HEK293 (cell line): ENCODE data around the gene CCDC74A.
"Not testable (repeated sequence)": the region's sequence is repeated elsewhere in the genome, so short reads cannot be mapped to it uniquely, and the experiment has no call there.

Experiments used
- CTCF ChIA-PET: fragments of 350-600 bp; formaldehyde crosslinking; extraction: SDS; loops from one replicate; lab custom pipeline; 2021; ENCODE audit warnings: antibody characterized with exemption; lab: Yijun Ruan, JAX
- POLR2A ChIA-PET: fragments of 300-600 bp; formaldehyde crosslinking; extraction: SDS; loops from one replicate; lab custom pipeline; 2020; ENCODE audit warnings: antibody characterized with exemption, inconsistent platforms; lab: Yijun Ruan, JAX
- H3K27ac ChIP-seq: fragments of 200-500 bp; sonication (Bioruptor generic); 2 replicates; pipeline ENCODE4 v1.5.1; 2014; ENCODE audit warnings: low read depth, low read length, control low read depth, inconsistent platforms; ENCODE audit errors: extremely low read depth
- H3K36me3 ChIP-seq, 2 experiments: fragments of 200-500 bp in 1 of 2; sonication (Bioruptor generic) in 1 of 2; 1 replicate in 1 of 2; 2 replicates in 1 of 2; pipeline ENCODE4 v1.5.1; 2014 to 2017; ENCODE audit warnings: inconsistent platforms in 2 of 2, low read length in 2 of 2; ENCODE audit not compliant: control insufficient read depth in 2 of 2, insufficient read depth in 1 of 2
- H3K4me1 ChIP-seq: fragments of 200-500 bp; sonication (Bioruptor generic); 2 replicates; pipeline ENCODE4 v1.5.1; 2014; ENCODE audit warnings: mild to moderate bottlenecking, low read length, inconsistent platforms; ENCODE audit not compliant: control insufficient read depth, insufficient read depth
- H3K4me3 ChIP-seq: 2 replicates; pipeline ENCODE4 v1.5.1; 2011; ENCODE audit warnings: low read depth, mild to moderate bottlenecking, control low read depth, low read length, moderate library complexity
- H3K9me3 ChIP-seq: fragments of 200-500 bp; sonication (Bioruptor generic); 2 replicates; pipeline ENCODE4 v1.5.1; 2014; ENCODE audit warnings: low read depth, low read length, inconsistent platforms; ENCODE audit not compliant: control insufficient read depth, insufficient read depth
- SP7 ChIP-seq: fragments of 450-650 bp; formaldehyde crosslinking; IDR thresholded peaks from 2 replicates; pipeline ENCODE4 v1.5.1; 2016; ENCODE audit warnings: missing biosample characterization, missing genetic modification characterization
- ZNF140 ChIP-seq: fragments of 450-650 bp; formaldehyde crosslinking; IDR thresholded peaks from 2 replicates; pipeline ENCODE4 v1.5.1; 2016; ENCODE audit warnings: missing biosample characterization, missing genetic modification characterization
- ZNF169 ChIP-seq: fragments of 450-650 bp; formaldehyde crosslinking; IDR thresholded peaks from 2 replicates; pipeline ENCODE4 v1.5.1; 2016; ENCODE audit warnings: missing biosample characterization, missing genetic modification characterization
- ZNF174 ChIP-seq: fragments of 450-650 bp; formaldehyde crosslinking; IDR thresholded peaks from 2 replicates; pipeline ENCODE4 v1.5.0; 2017; ENCODE audit warnings: missing biosample characterization, mild to moderate bottlenecking, missing genetic modification characterization
- ZNF184 ChIP-seq: fragments of 450-650 bp; IDR thresholded peaks from 2 replicates; pipeline ENCODE4 v1.5.1; 2018; ENCODE audit warnings: missing biosample characterization, mild to moderate bottlenecking, missing genetic modification characterization
- ZNF366 ChIP-seq: fragments of 450-650 bp; formaldehyde crosslinking; conservative IDR thresholded peaks from 2 replicates; pipeline ENCODE4 v1.5.1; 2016; ENCODE audit warnings: missing biosample characterization, missing genetic modification characterization
- ZNF629 ChIP-seq: fragments of 450-650 bp; formaldehyde crosslinking; IDR thresholded peaks from 2 replicates; pipeline ENCODE4 v1.5.1; 2017; ENCODE audit warnings: missing biosample characterization, missing genetic modification characterization
- TF ChIP-seq, protein P1 (sequence below): fragments of 450-650 bp; formaldehyde crosslinking; IDR thresholded peaks from 2 replicates; pipeline ENCODE4 v1.5.1; 2016; ENCODE audit warnings: missing biosample characterization, missing genetic modification characterization
- TF ChIP-seq, protein P2 (sequence below): fragments of 450-650 bp; IDR thresholded peaks from 2 replicates; pipeline ENCODE4 v1.5.1; 2018; ENCODE audit warnings: missing biosample characterization, mild to moderate bottlenecking, missing genetic modification characterization

Gene CCDC74A

DNA sequence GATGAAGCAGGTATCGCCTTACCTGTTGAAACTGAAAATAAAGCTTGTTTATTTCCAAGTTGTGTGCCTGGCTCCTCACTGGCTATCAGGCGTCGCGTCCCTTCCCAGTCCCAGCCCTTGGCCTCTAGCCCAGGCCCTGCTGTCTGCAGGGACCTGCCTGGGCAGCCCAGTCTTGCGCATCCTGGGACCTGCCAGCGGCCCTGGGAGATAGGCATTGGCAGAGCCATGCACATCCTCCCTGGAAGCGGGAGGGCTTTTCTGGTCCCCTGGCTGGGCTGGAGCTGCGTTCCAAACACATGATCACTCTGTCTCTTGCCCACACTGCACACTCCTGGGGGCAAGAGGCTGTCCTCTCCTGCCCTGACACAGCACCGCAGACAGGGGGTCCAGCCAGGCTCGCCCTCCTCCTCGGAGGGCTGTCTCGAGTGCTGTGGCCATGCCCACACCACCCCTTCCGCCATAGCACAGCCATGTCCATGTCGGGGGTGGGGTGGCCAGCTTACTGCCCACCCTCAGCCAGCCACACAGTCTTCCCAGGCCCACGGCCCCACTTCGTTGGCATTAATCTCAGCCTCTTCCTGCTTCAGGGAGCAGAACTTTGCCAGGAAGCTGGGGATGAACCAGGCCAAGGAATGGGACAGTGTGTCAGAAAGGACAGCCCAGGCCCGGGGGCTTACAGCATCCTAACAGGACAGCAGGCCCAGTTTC is 6.1 kb downstream of the CCDC74A start:
- H3K9me3 ChIP-seq, POLR2A ChIA-PET, H3K4me1 ChIP-seq, H3K36me3 ChIP-seq, H3K4me3 ChIP-seq, H3K27ac ChIP-seq, CTCF ChIA-PET: not testable (repeated sequence)

DNA sequence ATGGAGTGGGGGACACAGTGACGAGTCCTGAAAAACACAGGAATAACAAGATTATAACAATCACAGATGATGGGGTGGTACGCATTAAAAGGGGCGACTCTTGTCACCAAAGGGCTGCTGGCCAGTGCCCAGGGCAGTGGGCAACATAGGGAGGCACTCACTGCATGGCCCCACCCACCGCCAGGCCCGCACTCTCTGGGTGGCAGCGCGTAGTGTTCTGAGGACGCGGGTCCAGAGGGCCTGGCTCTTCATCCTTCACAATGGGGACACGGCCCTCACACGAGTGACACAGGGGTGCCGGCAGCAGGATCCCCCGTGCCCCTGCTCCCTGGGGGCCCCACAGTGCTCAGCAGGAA is 6.6 kb downstream of the CCDC74A start:
- H3K9me3 ChIP-seq, POLR2A ChIA-PET, H3K4me1 ChIP-seq, H3K27ac ChIP-seq, H3K4me3 ChIP-seq, H3K36me3 ChIP-seq, CTCF ChIA-PET: not testable (repeated sequence)

DNA sequence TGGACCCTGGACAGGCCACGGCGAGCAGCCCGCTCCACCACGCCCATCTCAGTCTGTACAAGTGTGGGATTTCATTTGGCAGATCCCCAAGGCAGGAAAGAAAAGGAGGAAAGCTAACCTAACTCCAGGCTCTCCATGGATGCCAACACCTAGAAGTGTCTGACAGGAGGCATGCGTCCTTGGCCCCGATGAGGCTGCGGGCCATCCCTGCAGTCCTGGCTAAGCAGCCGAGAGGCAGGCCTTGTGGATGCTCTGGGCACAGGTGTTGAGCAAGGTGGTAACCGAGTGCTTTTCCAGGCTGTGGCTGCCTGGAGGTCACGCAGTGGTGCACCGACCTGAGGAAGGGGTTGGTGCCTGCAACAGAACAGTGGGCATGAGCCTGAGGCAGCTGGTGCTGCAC is 7.3 kb downstream of the CCDC74A start:
- H3K36me3 ChIP-seq, H3K9me3 ChIP-seq, H3K27ac ChIP-seq, CTCF ChIA-PET, POLR2A ChIA-PET, H3K4me1 ChIP-seq, H3K4me3 ChIP-seq: not testable (repeated sequence)

DNA sequence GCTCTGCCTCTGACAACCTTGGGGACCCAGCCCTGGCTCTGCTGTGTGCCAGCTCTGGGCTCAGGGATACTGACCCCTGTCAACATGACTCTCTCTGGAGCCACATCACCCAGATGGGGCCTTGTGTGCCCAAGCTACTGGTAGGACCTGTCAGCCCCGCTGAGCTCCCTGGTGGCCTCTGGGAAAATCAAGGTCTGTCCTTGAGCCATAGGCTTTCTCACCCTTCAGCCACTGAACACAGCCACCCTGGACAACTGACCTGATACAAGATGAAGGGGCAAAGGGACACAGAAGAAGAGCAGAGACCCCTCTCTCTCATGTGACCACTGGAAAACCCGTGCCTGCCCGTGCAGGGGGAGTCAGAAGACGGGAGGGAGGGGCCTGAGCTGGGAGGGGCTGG is 7.8 kb downstream of the CCDC74A start:
- ChIA-PET POLR2A (no interaction called here), CTCF (no interaction called here)
- H3K4me1 ChIP-seq: no peaks in the 10 kb centered on the region
- no peaks in the 10 kb centered on the region for H3K9me3 ChIP-seq
- H3K4me3 ChIP-seq: no peak overlapping the region
- no peak overlapping the region for H3K27ac ChIP-seq
- no peak for TF ChIP-seq ZNF629 (tag by site-specific recombination)
- no peak for TF ChIP-seq ZNF169
- TF ChIP-seq, protein P1, sequence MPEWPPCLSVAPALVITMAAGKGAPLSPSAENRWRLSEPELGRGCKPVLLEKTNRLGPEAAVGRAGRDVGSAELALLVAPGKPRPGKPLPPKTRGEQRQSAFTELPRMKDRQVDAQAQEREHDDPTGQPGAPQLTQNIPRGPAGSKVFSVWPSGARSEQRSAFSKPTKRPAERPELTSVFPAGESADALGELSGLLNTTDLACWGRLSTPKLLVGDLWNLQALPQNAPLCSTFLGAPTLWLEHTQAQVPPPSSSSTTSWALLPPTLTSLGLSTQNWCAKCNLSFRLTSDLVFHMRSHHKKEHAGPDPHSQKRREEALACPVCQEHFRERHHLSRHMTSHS (tag by site-specific recombination): no peak
- TF ChIP-seq SP7: no peak
- TF ChIP-seq ZNF366 (tag by site-specific recombination): no peak
- TF ChIP-seq, protein P2, sequence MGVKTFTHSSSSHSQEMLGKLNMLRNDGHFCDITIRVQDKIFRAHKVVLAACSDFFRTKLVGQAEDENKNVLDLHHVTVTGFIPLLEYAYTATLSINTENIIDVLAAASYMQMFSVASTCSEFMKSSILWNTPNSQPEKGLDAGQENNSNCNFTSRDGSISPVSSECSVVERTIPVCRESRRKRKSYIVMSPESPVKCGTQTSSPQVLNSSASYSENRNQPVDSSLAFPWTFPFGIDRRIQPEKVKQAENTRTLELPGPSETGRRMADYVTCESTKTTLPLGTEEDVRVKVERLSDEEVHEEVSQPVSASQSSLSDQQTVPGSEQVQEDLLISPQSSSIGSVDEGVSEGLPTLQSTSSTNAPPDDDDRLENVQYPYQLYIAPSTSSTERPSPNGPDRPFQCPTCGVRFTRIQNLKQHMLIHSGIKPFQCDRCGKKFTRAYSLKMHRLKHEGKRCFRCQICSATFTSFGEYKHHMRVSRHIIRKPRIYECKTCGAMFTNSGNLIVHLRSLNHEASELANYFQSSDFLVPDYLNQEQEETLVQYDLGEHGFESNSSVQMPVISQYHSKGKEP (tag by site-specific recombination): no peak
- TF ChIP-seq ZNF140 (tag by site-specific recombination): no peak
- TF ChIP-seq ZNF174 (tag by site-specific recombination): no peak
- no peak for TF ChIP-seq ZNF184 (tag by site-specific recombination)
- H3K36me3 ChIP-seq: no peaks in the 10 kb centered on the region

DNA sequence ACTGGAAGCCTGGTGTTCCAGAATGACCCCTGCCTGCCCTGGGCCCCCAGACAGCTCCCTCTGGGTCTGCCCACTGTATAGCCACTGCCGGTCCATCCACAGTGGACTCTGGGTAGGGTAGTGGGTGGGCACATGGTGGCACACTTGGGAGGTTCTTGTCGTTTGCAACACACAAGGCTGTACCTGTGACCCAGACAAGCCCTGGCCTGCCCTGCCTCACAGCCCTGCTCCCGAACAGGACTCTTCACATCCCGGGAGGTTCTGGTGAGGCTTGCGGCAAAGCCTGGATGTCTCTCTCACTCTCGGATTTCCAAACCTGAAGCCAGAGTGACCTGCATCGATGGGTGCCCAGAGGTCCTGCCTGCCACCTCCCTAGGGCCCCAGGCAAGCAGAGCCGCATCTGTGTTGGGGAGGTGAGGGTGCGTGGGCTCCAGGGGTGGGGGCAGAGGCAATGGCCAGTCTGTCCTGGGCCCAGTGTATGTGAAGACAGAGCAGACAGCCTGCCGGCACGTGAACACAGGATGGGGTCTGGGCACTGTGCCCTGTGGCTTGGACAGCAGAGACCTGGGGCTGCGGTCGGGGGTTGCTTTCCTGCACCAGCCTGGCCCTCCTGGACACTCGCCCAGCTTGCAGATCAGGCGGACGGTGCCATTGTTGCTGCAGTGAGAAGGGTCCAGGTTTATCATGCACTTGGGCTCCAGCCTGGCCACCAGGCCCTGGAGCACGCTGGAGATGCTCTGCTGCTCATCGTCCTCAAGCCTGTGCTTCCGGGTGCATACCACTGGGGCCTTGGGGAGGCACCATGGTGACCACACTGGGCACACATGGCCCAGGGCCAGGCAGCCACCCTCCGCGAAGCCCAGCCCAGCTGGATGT is 8.5 kb downstream of the CCDC74A start:
- H3K9me3 ChIP-seq, H3K36me3 ChIP-seq, H3K4me3 ChIP-seq, CTCF ChIA-PET, H3K4me1 ChIP-seq, H3K27ac ChIP-seq, POLR2A ChIA-PET: not testable (repeated sequence)

DNA sequence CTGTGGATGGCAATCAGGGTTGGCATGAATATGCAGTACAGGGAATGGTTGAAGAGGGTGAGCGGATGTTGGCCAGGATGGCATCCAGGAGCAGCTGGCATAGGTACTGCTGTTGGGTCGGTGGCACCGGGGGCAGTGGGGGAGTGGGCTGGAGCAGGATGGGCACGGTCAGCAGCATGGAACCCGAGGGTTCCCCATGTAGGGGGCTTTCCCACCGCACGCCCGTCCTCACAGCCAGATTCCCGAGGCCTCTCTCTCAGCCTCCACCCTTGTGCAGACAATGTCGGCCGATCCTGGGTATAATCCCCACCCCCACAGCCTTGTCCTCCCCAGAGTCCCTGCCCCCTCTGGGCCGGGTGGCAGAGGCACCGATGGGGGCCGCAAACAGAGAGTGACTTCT is 9.2 kb downstream of the CCDC74A start:
- H3K9me3 ChIP-seq, H3K36me3 ChIP-seq, H3K27ac ChIP-seq, CTCF ChIA-PET, H3K4me3 ChIP-seq, H3K4me1 ChIP-seq, POLR2A ChIA-PET: not testable (repeated sequence)

DNA sequence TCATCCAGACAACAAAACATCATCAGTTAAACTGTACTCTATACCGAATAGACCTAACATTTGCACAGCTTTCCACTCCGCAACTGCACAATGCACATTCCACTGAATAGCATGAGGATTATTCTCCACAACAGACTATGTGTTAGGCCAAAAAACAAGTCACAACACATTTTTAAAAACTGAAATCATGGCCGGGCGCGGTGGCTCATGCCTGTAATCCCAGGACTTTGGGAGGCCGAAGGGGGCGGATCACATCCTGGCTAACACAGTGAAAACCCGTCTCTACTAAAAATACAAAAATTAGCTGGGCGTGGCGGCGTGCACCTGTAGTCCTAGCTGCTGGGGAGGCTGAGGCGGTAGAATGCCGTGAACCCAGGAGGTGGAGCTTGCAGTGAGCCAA is 11.2 kb downstream of the CCDC74A start:
- POLR2A ChIA-PET, CTCF ChIA-PET, H3K4me3 ChIP-seq, H3K4me1 ChIP-seq, H3K9me3 ChIP-seq, H3K36me3 ChIP-seq, H3K27ac ChIP-seq: not testable (repeated sequence)
